Measurements from ENCODE around the gene FAM168A. TPM values are rescaled to one million over a fixed set of nuclear protein-coding genes. Genes with fewer than 3 reads are reported as not detected.

The FAM168A gene
- total and polyA plus RNA-seq, 10 donors, result 2.7 to 33.2 (median 22.7) TPM

- intact Hi-C loops (cut with DNase I; ENCODE audit: low total_unique reads), result no loop called here
- H3K27me3 ChIP-seq (replicated peaks in 1 of 7), result no peaks in the 10 kb centered on the region
- no peaks in the 10 kb centered on the region for H3K9me3 ChIP-seq
- H3K27ac ChIP-seq, result no peak overlapping the region
- H3K36me3 ChIP-seq, result peaks cover 0 to 91% (median 57%) of the 10 kb centered on the region in 6 donors
- no peak for DNase-seq
- H3K4me3 ChIP-seq, result no peak overlapping the region
- 89 to 96% (median 95%) methylated on average over 7 of the region's 7 CpGs for WGBS, 5 donors
- H3K4me1 ChIP-seq, result peaks cover 0 to 20% (median 12%) of the 10 kb centered on the region in 6 donors
- TF ChIP-seq POLR2A (IDR thresholded peaks at IDR 0.05) (no peak), CTCF (IDR thresholded peaks at IDR 0.05 in 8 of 11, conservative IDR thresholded peaks at IDR 0.05 in 3 of 11) (no peak), POLR2AphosphoS5 (IDR thresholded peaks at IDR 0.05) (no peak)
Observed at GRCh38 chr11:73396985-73397384, 200.9 kb downstream of the FAM168A start.

- Histone ChIP-seq H3K4me1 (peaks cover 0 to 26% (median 12%) of the 10 kb centered on the region in 6 donors), H3K4me3 (no peak overlapping the region), H3K27ac (no peak overlapping the region), H3K27me3 (replicated peaks in 1 of 7) (no peaks in the 10 kb centered on the region), H3K9me3 (no peaks in the 10 kb centered on the region), H3K36me3 (peaks cover 0 to 91% (median 62%) of the 10 kb centered on the region in 6 donors)
- WGBS, 5 donors, result 87 to 97% (median 90%) methylated on average over 6 of the region's 6 CpGs
- DNase-seq, result no peak
- intact Hi-C loops (cut with DNase I; ENCODE audit: low total_unique reads), result no loop called here
- TF ChIP-seq POLR2AphosphoS5 (IDR thresholded peaks at IDR 0.05), result peak in 1 of 3 donors; percentile 45
- no peak for TF ChIP-seq POLR2A (IDR thresholded peaks at IDR 0.05)
- no peak for TF ChIP-seq CTCF (IDR thresholded peaks at IDR 0.05 in 8 of 11, conservative IDR thresholded peaks at IDR 0.05 in 3 of 11)
Observed at GRCh38 chr11:73396251-73396930, 201.5 kb downstream of the FAM168A start.

GRCh38 chr11:73395297-73396208 lies 202.4 kb downstream of the FAM168A start:
- TF ChIP-seq CTCF (IDR thresholded peaks at IDR 0.05 in 8 of 11, conservative IDR thresholded peaks at IDR 0.05 in 3 of 11) (no peak), POLR2A (IDR thresholded peaks at IDR 0.05) (no peak), POLR2AphosphoS5 (IDR thresholded peaks at IDR 0.05) (peak; percentile 9 to 60 (median 12))
- peaks cover 0 to 34% (median 13%) of the 10 kb centered on the region in 6 donors for H3K4me1 ChIP-seq
- no peak overlapping the region for H3K27ac ChIP-seq
- no peak overlapping the region for H3K4me3 ChIP-seq
- intact Hi-C loops (cut with DNase I; ENCODE audit: low total_unique reads), result no loop called here
- 86 to 95% (median 93%) methylated on average over 14 to 22 of the region's 22 CpGs for WGBS, 5 donors
- peaks cover 0 to 96% (median 70%) of the 10 kb centered on the region in 6 donors for H3K36me3 ChIP-seq
- no peaks in the 10 kb centered on the region for H3K9me3 ChIP-seq
- no peaks in the 10 kb centered on the region for H3K27me3 ChIP-seq (replicated peaks in 1 of 7)
- peak; percentile 75 for DNase-seq

All from spleen (tissue), 11 donors.